Vagina (tissue), 2 donors: ENCODE measurements around the gene KCP.

Experiments used
- POLR2A ChIP-seq, 2 donors: fragments of 450-650 bp; IDR thresholded peaks; one replicate each; pipeline ENCODE4 v1.6.1; 2017; ENCODE audit warnings: antibody characterized with exemption in 2 of 2, mild to moderate bottlenecking in 2 of 2, moderate library complexity in 2 of 2
- TF ChIP-seq, protein P1 (sequence below), 3 experiments: fragments of 450-650 bp in 2 of 3; fragments of 200-600 bp in 1 of 3; sonication (generic) in 1 of 3; IDR thresholded peaks; one replicate each; pipeline ENCODE4 v1.5.1; 2017 to 2019; ENCODE audit warnings: antibody characterized with exemption in 3 of 3, mild to moderate bottlenecking in 2 of 3, moderate library complexity in 2 of 3

DNA sequence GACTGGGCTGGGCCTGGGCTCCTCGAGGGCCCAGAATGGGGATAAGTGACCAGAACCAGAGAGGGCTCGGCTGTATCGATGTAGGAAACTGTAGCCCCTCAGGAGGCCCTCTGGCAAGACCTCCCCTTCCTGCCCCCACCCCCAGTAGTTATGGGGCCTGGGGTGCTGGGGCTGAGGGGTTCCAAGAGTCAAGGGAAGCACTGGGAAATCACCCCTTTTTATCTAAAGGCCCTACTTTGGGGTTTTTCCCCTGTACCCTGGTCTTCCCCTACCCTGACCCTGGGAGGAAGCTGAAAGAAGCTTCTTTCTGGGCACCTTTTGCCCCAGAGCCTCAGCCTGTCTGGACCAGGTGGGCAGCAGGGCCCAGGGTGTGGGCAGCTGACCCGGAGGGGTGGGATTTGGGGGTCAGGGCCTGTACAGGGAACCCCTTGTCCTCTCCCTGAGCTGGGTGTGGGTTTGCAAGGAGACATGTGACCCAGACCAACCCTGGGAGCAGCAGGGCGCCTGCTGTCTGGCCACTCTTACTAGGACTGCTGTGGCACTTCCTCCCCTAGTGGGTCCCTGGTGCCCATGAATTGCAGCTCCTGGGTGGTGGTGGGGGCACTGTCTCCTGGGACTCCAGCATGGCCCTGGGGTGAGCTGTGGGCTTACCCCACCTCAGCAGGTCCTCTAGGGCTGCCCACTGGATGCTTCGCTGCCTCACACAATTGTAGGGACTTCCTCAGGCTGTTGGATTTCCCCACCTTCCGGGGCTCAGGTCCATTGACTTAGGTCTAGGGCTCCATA is 28.8 kb upstream of the KCP start:
- TF ChIP-seq, protein P1, sequence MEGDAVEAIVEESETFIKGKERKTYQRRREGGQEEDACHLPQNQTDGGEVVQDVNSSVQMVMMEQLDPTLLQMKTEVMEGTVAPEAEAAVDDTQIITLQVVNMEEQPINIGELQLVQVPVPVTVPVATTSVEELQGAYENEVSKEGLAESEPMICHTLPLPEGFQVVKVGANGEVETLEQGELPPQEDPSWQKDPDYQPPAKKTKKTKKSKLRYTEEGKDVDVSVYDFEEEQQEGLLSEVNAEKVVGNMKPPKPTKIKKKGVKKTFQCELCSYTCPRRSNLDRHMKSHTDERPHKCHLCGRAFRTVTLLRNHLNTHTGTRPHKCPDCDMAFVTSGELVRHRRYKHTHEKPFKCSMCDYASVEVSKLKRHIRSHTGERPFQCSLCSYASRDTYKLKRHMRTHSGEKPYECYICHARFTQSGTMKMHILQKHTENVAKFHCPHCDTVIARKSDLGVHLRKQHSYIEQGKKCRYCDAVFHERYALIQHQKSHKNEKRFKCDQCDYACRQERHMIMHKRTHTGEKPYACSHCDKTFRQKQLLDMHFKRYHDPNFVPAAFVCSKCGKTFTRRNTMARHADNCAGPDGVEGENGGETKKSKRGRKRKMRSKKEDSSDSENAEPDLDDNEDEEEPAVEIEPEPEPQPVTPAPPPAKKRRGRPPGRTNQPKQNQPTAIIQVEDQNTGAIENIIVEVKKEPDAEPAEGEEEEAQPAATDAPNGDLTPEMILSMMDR (IDR thresholded peaks at IDR 0.05): no peak
- TF ChIP-seq POLR2A (IDR thresholded peaks at IDR 0.05): no peak
